ENCODE data around the gene MXRA8. TPM values are rescaled to one million over a fixed set of nuclear protein-coding genes. Genes with fewer than 3 reads are reported as not detected.

Gene MXRA8
- total and polyA plus RNA-seq, 8 donors = 78.3 to 151 (median 136) TPM

- Histone ChIP-seq H3K9me3 (no peaks in the 10 kb centered on the region), H3K27me3 (peaks cover 21 to 73% of the 10 kb centered on the region in 2 donors), H3K36me3 (no peaks in the 10 kb centered on the region), H3K4me1 (peaks cover 4 to 43% of the 10 kb centered on the region in 2 donors), H3K4me3 (no peak overlapping the region), H3K27ac (no peak overlapping the region)
- ATAC-seq (no peak), DNase-seq (peak in 1 of 4 donors; percentile 68)
- no peak for TF ChIP-seq CTCF (IDR thresholded peaks at IDR 0.05)
- intact Hi-C loops (cut with DNase I) = no loop called here
Observed at GRCh38 chr1:1353389-1354151, 4.8 kb downstream of the MXRA8 start.

GRCh38 chr1:1352786-1353388, 5.5 kb downstream of the MXRA8 start:
- no peak for TF ChIP-seq CTCF (IDR thresholded peaks at IDR 0.05)
- H3K4me1 ChIP-seq = peaks cover 4 to 45% of the 10 kb centered on the region in 2 donors
- H3K27ac ChIP-seq = no peak overlapping the region

GRCh38 chr1:1351511-1352427, 6.6 kb downstream of the MXRA8 start:
- H3K4me1 ChIP-seq = peaks cover 10 to 56% of the 10 kb centered on the region in 2 donors
- H3K27ac ChIP-seq = no peak overlapping the region
- intact Hi-C loops (cut with DNase I) = no loop called here
- H3K27me3 ChIP-seq = peaks cover 21 to 55% of the 10 kb centered on the region in 2 donors
- no peaks in the 10 kb centered on the region for H3K36me3 ChIP-seq
- H3K4me3 ChIP-seq = no peak overlapping the region
- no peak for ATAC-seq
- TF ChIP-seq CTCF (IDR thresholded peaks at IDR 0.05) = no peak
- H3K9me3 ChIP-seq = no peaks in the 10 kb centered on the region
- DNase-seq = peak in 2 of 4 donors; percentile 63 to 75

More at GRCh38 chr1:1352786-1353388, 5.5 kb downstream of the MXRA8 start:
- H3K4me3 ChIP-seq = no peak overlapping the region
- ATAC-seq (no peak), DNase-seq (no peak)
- intact Hi-C loops (cut with DNase I) = no loop called here
- peaks cover 21 to 66% of the 10 kb centered on the region in 2 donors for H3K27me3 ChIP-seq
- no peaks in the 10 kb centered on the region for H3K9me3 ChIP-seq
- no peaks in the 10 kb centered on the region for H3K36me3 ChIP-seq

GRCh38 chr1:1349256-1350012, 8.9 kb downstream of the MXRA8 start, which contains the start of gene DVL1:
DVL1 (minus strand) TSS chr1:1349418; CDS start chr1:1349065, 353 bp downstream.
- intact Hi-C loops (cut with DNase I) = no loop called here
- DNase-seq = peak; percentile 67 to 88 (median 80)
- peak in 1 of 2 donors; percentile 39 for TF ChIP-seq CTCF (IDR thresholded peaks at IDR 0.05)
- H3K9me3 ChIP-seq = no peaks in the 10 kb centered on the region
- peak within 1 kb of the TSS; percentile 55 to 63 for H3K4me3 ChIP-seq
- peak; percentile 20 for ATAC-seq
- H3K27ac ChIP-seq = peak within 1 kb of the TSS; percentile 73 to 78
- peaks cover 13 to 32% of the 10 kb centered on the region in 2 donors for H3K27me3 ChIP-seq
- no peaks in the 10 kb centered on the region for H3K36me3 ChIP-seq
- peaks cover 21 to 69% of the 10 kb centered on the region in 2 donors for H3K4me1 ChIP-seq
